NCI-H146 treated with DMSO at 0.1 percent for 48 hours (cell line): ENCODE measurements around the gene RHOF.

Experiments used
- DNase-seq: peaks from one replicate; lab custom pipeline; 2025; ENCODE audit not compliant: unreplicated experiment; lab: John Stamatoyannopoulos, UW

The RHOF gene

DNA sequence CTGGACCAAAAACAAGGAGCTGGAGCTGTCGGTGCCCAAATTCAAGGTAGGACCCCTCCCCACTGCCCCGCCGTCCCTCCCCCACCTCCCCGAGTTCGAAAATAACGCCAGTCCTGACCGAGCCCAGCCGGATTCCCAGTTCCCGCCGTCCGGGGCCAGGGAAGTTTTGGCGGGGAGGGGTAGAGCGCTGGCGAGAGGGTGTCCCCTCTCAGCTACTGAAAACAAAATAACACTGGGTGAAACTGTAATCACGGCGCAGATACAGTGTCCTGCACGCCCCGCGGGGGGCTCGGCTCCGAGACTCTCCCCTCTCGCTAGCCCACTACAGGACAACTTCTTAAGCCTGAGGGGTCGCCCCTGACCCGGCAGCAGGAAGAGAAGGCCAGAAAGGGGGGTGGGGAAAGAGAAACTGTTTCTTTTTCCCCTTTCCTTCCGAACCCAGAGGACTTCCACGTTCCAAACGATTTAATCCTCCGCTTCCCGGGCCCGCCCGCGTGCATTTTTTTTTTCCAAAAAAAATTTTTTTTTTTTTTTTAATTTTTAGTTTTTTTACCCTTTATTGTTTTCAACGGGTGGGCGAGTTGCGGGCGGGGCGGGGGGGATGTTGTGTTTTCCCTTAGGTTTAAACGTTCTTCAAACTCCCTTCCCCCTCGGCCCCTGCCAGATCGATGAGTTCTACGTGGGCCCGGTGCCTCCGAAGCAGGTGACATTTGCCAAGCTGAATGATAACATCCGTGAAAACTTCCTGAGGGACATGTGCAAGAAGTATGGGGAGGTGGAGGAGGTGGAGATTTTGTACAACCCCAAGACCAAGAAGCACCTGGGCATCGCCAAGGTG, 11.9 kb upstream of the RHOF start:
- DNase-seq, result no peak

DNA sequence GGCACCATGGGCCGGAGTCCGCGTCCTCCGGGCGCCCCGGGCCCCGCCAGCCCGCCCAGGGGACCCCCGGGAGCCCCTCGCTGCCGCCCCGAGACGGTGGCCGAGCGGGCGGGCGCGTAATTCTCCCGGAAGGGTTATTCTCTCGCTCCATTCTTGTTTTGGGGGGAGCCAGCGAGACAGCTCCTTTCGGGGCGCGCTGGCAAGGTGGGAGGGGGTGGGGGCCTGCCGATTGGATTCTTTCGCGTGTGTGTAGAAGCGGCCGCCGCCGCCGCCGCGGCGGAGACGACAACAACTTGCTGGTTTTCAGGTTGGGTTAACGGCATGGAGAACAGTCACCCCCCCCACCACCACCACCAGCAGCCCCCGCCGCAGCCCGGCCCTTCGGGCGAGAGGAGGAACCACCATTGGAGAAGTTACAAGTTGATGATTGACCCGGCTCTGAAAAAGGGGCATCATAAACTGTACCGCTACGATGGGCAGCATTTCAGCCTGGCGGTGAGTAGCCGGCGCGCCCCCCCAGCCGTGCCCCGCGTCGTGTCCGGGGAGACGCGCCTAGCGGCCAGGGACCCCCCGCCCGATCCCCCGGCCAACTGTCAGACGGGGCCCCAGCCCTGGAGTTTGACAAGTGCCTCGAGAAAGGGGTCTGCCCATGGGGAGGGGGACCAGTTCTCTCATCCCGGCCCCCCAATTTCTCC, 11.1 kb upstream of the RHOF start:
- peak; percentile 13 for DNase-seq

DNA sequence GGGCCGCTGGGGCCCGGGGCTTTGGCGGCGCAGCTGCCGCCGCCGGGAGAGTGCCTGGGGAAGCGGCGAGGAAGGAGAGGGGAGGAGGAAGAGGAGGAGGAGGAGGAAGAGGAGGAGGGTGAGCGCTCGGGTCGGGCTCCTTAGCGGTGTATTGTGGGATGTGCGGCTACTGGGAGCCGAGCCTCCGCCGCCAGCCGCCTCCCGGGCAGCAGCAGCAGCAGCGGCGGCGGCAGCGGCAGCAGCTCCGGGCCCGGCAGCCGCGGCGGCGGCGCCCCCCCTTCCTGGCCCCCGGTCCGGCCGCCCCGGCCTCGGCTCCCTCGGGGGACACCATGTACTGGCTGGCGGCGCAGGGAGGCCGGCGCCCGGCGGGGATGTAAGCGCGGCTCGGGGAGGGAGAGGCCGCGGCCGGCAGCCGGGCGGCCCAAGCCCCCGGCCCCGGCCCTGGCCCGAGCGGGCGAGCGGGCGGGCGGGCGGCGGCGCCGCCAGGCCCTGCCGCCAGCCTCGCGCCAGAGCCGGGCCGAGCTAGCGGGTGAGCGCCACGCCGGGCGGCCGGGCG, 10.5 kb upstream of the RHOF start, which contains the start of gene SETD1B:
SETD1B (plus strand) TSS at position 149 of the 556 bp plus-strand sequence. CDS start 729 bp downstream, outside the sequence.
- DNase-seq, result peak; percentile 31

DNA sequence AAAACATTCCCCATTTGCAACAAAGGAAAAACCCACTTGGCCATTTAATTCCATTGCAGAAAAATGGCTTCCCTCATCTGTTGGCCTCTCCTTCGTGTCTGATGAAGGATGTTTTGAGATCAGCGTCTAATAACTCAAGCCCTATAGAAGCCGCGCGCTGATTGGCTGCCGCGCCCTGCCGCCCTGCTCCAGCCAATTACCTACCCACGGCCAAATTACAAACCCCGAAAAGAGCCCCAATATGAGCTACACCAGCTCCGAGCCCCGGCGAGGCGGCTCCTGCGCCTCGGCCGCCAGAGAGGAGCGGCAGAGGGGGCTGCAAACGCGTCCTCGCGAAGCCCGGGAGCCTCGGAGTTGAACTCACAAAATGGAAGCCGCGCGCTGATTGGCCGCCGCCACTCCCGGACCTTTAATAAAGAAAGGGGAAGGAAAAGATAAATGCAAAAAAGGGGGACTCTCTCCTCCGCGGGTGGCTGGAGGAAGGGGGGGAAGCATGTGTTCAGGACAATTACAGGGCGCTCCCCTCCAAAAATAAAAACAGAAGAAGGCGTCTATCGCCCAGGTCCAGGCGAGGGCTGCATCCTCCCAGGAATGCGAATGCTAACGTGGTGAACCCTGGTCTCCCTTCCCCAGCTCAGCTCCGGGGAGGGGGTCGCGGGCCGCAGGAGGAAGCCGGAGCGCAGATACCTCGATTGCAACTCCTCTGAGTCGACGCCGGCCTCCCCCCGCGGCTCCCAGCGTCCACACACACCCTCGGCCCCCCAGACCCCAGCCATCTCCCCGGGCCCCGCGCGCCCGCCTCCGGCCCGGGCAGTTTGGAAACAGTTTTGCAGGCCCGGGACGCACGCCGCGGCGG, 9.6 kb upstream of the RHOF start:
- DNase-seq, result peak; percentile 93

DNA sequence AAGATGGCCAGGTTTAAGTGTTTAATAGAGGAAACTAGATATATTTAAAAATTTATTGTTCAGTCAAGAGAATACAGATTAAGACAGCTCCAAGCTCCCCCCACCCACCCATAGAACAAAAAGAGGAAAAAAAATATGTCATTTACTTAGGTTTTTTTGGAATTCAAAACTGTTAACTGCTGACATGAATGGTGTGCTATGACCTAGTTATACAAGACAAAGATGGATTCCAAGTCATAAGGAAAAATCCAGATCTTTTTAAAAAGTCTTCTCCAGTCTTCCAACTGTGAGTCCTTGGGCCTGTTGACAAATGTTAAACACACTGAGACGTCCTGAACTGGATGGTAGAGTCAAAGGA, 9.0 kb upstream of the RHOF start:
- DNase-seq, result no peak

DNA sequence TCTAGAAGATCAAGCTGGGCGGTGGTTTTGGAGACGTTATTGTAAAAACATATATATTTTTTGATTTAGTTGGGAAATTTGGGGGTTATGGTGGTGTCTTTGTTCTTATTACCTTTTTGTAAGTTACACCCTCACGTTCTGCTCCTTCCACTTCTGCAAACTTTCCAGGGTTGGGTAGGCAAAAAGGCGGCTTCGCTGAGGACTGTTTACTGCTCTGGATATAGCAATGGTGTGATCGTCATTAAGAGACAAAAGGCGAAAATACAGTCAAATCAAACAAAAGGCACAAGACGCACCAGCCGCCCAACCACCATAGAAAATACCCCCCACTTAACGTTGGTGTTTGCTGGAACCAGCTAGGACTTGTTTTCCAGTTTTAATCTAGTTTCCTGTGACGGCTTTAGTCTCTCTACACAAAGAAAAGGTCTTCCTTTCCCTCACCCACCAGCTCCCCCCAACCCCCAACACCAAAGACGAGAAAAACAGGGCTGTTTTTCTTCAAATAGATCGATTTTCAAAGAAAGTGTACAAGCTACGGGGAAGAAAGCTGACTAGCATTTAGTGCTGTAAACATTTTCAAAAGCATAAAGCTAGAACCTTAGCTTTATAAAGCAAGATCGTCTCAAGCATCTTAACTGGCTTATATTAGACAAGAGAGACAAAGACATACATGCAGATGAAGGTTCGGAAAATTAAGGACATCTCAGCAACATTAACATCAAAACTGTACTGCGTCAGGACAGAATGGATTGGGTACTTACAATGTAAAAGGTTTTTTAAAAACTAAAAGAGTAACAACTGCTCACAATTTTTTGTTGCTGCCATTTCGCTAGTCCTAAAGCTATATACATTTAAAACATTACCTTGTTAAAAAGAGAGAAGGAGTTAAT, 8.4 kb upstream of the RHOF start:
- DNase-seq, result peak; percentile 92

DNA sequence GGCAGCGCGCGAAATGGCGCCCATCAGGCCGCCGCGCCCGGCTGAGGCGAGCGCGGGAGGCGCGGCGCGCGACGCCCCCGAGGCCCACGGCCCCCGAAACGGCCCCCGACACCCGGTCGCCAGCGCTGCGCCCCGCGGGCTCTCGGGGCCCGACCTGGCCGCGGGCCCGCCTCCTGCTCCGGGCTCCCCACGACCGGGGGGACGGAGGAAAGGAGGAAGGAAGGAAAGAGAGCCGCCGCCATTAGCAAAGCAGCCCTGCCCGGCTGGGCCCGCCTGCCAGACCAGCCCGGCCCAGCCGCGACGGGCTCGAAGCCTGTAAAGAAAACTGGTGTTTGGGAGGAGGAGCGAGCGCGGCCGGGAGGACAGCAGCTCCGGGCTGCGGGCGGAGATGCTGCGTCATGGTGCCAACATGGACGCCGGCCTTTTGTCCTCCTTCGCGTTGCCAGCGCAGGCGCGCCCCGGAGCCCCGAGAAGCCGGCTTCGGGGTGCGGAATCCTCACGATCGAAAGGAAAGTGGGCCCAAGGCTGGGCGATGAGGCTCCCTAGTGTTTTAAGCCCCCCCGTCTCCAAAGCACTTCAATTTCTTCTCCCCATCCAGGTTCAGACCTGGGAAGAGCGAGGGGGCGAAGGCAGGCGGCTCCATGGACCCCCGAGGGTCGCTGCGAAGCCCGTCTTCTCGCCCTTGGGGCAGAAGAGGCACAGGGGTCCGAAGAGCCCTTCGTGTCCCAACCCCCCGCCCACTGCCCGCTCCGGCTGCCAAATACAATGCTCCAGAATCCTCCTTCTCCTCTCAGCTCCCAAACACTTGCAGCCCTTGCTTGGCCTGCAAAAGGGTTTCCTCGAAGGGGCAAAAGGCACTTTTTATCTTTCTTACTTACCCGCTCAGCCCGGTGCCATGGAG, 7.5 kb upstream of the RHOF start:
- DNase-seq, result no peak

DNA sequence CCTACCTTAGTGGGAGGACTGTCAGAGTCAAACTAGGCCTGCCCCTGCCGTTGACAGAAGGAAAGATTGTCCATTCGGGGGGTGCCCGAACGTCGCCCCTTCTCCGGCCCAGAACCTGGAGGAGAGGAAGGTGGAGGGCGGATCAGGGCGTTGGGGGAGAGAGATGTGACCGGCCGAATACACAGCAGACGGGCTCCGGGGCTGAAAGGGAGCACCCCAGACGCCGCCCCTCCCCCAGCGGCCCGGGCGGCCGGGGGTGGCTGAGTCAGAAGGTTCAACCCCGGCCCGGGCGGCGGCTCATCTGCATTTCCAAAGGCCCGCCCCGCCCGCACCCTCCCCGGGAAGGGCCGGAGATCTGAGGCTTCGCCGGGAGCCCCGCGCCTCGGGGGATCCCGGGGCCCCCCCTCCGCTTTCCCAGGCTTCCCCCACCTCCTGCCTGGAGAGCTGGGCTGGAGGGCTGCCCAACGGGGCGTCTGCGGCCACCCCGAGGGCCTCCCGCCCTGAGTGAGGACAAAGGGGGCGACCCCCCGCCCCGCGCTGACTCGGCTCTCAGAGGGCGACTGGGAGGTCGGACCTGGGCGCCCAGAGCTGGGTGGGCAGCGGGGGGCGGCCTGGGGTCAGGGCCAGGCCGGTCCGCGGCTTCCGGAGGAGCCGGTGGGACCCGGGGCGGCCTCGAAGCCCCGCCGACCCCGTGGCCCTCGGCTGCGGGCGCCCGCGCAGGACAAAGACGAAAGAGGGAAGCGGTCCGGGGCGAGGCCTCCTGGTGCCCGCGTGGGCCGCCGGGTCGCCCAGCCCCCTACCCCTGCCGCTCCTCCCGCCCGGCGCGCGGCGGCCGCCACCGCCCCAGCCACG, 6.6 kb upstream of the RHOF start:
- peak; percentile 38 for DNase-seq

DNA sequence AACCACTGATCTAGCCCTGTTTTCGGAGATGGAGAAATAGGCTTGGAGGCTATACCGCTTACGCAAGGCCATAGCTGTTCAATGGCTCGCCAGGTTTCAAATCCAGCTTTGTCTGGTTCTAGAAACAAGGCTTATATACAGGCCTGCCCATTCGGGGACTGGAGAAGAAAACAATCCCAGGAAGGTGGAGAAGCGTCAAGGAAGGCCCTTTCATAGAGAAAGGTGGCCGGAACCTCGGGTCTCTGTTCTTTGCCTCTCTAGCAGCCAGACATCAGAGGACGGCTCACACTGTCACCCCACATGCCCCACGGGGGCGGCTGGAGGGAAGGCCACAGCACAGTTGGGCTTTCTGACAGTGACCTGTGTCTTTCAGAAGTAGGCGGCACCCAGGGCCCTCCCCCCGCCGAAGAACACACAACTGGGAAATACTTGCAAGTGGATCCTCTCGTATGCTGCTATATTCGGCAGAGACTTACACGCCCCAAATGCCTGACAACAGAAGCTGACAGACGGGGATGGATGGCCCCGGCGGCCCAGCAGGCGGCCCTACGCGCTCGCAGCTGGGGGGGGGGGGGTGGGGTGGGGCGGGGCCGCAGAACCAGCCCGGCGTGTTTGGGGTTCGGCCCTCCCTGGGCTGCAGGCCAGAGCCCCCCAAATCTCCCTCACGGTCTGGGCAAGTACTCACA, 5.8 kb upstream of the RHOF start:
- DNase-seq, result peak; percentile 72

DNA sequence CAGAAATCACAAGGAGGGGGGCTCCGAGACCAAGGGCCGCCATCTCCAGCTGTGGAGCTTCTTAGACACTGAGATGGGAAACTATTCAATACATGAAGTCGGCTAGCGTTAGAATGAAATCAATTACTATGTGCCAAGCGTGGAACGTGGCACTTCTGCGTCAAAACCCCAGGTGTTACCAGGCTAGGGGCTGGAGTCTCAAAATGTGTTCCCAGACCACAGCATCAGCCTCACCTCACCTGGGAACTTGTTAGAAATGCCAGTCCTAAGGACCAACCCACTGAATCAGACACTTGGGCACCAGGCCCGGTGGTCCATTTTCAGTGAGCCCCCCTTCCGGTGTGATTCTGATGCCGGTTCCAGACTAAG, 5.3 kb upstream of the RHOF start:
- no peak for DNase-seq

DNA sequence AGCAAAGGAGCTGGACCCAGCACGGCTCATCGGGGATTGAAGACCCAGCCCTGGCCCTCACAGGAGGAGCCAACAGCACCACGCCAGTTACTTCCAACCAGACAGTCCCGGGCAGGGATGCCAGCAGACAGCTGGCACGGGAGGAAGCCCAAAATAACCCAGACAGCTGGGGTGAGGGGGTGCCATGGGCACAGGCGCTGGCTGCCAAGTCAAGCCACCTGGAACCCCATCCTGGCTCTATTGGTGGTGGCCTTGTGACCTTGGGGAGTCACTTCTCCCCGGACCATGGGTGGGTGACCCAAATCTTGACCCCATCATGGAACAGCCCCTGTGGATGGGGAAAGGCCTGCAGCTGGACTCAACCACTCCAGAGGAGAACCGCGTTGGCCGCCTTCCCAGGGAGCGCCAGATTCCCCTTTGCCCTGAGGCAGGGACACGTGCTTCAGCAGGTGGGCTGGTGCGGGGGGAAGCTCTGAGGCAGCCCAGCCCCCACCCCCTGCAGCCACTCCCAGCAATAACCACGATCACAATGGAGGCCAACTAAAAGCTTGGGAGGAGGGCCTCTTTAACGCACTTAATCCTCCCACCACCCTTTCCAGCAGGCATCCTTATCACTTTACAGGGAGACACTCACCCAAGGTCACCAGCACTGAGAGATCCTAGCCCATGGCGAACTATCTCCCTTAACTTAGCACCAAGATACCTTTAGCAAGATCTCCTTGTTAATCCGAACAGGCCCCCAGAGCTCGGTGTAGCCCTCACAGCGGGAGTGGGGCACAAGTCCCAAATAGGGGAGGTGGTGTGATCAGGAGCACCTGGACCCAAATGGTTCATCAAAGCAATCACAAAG, 4.7 kb upstream of the RHOF start:
- DNase-seq, result peak; percentile 90

DNA sequence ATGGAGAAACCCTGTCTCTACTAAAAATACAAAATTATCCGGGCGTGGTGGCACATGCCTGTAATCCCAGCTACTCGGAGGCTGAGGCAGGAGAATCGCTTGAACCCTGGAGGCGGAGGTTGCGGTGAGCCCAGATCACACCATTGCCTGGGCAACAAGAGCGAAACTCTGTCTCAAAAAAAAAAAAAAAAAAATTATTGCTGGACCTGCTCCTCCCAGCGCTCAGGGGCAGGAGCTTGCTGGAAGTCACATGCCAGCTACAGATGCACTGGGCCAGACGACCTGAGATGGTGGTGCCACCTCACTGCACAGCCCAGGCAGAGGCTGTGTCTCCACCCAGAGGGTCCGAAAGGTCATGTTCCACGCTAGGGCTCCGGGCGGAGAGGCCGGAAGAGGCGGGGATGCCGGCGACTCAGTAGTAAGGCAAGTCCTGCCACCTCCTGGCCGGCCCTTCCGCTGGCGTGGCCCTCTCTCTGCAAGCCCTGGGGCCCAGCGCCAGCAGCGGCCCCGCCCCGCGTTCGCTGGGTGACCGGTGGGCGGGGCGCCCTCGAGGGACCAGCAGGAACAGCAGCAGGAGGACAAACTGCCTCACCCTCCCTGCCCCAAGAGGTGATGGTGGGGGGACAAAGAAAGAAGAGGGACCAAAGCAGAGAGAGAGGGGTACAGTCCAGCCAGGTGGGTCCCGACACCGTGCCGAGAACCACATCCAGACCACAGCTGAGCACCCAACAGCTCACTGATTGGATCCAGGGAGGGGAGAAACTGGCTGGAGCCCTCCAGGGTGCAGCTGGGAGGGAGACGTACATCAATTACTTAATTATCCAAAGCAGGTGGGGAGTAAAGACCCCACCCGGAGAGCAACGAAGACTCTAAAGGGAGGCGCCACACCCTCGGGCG, 3.6 kb upstream of the RHOF start:
- DNase-seq, result peak; percentile 88

DNA sequence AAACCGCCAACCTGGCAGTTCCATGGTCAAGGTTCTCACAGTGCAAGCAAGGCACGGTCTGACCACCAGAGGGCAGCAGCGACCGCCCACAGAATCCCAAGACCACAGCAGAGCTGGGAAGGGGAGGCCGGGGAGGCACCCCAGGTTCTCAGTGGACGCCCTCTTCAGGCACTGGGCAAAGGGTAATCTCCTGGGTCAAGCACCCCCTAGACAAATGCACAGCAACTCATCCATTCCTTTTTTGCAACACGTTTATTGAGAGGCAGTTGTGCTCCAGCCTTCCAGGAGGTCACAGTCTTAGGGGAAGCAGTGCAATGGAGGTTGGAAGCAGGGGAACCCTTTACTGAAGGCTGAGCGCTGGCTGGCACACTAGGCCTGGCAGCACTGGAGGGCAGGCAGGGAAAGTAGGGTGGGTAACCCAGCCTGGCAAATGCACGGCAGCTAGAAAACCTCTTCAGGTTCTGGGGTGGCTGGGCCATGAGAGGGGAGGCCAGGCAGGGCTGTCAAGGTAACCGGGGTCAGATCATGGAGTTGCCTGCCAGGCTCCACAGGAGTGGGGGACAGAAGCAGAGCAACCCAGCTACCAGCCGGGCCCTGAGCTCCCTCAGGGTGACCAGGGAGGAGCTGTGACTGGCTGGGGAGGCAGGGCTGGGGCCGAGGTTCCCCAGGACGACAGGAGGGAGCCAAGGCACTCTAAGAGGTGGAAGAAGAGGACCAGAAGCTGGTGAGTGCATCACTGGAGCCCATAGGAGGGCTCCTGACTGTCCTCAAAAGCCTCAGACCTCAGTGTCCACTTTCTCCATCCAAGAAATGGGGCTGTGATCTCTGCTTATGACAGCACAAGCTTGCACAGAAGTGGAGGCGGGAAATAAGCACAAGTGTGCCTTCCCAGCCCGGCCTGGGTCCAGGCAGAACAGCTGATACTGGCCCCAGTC, 1.8 kb upstream of the RHOF start:
- peak; percentile 21 for DNase-seq

DNA sequence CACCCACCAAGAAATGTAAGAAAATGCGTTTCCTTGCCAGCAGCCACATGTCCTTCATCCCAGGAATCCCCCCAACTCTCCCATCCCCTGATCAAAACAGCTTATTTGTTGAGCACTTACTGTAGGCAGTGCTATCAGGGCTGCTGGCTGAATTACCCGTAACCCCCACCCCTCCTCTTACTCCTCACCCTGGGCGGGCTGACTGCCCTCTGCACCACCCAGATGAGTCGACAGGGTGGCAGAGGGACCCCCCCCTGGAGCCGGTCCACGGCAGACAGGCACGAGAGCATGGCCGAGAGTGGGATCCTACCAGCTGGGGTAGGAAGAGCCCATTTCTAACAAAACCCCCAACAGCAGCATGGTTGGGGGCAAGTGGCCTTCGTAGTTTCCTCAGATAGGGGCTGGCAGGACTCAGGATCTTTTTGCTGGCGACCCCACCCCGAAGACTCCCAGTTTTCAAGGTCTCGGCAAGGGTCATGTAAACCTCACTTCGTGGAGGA, 1.1 kb upstream of the RHOF start:
- no peak for DNase-seq
